Esophagus muscularis mucosa (tissue), 3 donors: ENCODE measurements around the gene DPPA4.

ENCODE experiments used
- POLR2A ChIP-seq: fragments of 450-650 bp; IDR thresholded peaks from one replicate; pipeline ENCODE4 v1.6.1; 2017; ENCODE audit warnings: antibody characterized with exemption, moderate library complexity, mild to moderate bottlenecking, low read depth
- POLR2AphosphoS5 ChIP-seq, 2 donors: sonication (generic); formaldehyde crosslinking; IDR thresholded peaks; one replicate each; pipeline ENCODE4 v1.6.1; 2017; ENCODE audit warnings: antibody characterized with exemption in 2 of 2
- TF ChIP-seq, protein P1 (sequence below), 3 experiments: fragments of 200-600 bp in 2 of 3; fragments of 450-650 bp in 1 of 3; sonication (generic) in 2 of 3; IDR thresholded peaks; one replicate each; pipeline ENCODE4 v1.5.1; 2017 to 2019; ENCODE audit warnings: antibody characterized with exemption in 3 of 3, mild to moderate bottlenecking in 2 of 3, moderate library complexity in 1 of 3

DNA sequence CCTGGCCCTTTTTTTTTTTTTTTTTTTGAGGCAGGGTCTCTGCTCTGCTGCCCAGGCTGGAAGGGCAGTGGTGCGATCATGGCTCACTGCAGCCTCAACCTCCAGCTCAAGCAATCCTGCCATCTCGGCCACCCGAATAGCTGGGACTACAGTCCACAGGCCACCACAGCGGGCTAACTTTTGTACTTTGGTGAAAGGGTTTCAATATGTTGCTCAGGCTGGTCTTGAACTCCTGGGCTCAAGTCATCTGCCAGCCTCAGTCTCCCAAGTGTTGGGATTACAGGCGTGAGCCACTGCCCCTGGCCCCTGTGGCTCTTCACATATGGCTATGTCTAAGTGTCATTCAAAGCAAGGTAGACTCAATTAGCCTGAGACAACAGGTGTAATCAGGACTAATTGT is 12.2 kb downstream of the DPPA4 start:
- TF ChIP-seq, protein P1, sequence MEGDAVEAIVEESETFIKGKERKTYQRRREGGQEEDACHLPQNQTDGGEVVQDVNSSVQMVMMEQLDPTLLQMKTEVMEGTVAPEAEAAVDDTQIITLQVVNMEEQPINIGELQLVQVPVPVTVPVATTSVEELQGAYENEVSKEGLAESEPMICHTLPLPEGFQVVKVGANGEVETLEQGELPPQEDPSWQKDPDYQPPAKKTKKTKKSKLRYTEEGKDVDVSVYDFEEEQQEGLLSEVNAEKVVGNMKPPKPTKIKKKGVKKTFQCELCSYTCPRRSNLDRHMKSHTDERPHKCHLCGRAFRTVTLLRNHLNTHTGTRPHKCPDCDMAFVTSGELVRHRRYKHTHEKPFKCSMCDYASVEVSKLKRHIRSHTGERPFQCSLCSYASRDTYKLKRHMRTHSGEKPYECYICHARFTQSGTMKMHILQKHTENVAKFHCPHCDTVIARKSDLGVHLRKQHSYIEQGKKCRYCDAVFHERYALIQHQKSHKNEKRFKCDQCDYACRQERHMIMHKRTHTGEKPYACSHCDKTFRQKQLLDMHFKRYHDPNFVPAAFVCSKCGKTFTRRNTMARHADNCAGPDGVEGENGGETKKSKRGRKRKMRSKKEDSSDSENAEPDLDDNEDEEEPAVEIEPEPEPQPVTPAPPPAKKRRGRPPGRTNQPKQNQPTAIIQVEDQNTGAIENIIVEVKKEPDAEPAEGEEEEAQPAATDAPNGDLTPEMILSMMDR (IDR thresholded peaks at IDR 0.05) = no peak
- TF ChIP-seq POLR2AphosphoS5 (IDR thresholded peaks at IDR 0.05) (no peak), POLR2A (no peak)
